RCC 7860 (cell line): ENCODE data around the gene ENPP5.
A peak's percentile ranks its signal among the peaks of the same experiment; 100 is the strongest.

Experiments
- DNase-seq: peaks from one replicate; pipeline ENCODE4 v3.0.0-alpha.2; 2015; ENCODE audit warnings: low spot score
- FAIRE-seq: peaks from 2 replicates; lab custom pipeline; 2012; peaks lifted over from hg19 to GRCh38; lab: Jason Lieb, UNC

Gene ENPP5, protein sequence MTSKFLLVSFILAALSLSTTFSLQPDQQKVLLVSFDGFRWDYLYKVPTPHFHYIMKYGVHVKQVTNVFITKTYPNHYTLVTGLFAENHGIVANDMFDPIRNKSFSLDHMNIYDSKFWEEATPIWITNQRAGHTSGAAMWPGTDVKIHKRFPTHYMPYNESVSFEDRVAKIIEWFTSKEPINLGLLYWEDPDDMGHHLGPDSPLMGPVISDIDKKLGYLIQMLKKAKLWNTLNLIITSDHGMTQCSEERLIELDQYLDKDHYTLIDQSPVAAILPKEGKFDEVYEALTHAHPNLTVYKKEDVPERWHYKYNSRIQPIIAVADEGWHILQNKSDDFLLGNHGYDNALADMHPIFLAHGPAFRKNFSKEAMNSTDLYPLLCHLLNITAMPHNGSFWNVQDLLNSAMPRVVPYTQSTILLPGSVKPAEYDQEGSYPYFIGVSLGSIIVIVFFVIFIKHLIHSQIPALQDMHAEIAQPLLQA

DNA sequence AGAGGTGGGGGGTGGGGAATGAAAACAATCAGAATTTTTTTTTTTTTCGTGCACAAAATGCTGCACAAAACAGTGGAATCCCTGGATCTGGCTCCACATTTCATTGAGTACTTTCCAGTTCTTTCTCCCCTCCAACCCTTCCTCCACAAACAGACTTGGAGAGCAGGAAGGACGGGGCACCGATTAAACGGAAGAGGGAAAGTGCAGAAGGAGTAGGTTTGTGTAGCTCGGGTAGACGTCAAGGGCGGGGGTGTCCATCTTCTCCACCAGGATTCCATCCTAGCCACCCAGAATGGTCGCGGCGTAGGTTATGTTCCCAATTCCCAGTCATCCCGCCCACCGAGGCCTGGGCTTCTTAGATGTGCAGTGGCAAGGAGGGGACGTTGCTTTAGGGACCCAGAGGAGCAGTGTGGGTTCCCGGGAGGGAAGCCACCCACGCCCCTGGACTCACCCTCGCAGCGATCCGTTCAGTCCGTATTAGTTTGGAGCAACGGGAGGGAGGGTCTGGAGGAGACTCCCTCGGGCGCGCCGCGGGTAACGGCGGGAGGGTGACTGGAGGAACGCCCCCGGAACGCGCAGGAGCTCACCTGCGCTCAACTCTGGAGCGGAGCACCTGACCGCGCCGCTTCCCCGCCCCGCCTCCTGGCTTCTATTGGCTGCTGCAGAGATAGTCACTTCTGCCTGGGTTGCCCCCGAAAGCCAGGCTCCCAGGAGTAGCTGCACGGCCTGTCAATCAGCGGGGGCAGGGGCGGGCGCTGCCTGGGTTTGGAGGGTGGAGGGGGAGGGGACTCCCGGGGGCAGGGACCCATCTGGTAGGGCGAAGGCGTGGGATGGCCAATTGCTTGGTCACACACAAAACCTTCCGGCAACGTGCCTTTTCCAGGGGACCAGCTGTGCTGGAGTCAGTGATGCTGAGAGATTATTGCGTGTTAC lies at the start of gene ENPP5:
Gene ENPP5 (minus strand): TSS at position 624 of the 933 bp plus-strand sequence. CDS start 2,718 bp downstream, outside the sequence.
- FAIRE-seq (no peak), DNase-seq (no peak)

DNA sequence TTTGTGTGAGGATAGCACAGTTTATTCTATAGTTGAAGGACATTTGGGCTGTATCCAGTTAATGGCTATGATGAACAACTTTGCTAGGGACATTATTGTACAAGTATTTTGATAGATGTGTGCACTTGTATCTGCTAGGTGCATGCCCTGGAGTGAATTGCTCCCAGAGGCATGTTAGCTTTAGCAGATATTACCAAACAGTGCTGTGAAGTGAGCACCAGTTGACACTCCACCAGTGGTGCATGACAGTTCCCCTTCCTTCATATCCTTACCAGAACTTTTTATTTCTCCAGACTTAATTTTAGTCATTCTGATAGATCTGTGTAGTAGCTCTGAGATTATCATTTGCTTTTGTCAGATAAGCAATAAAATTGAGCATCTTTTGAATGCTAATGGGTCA lies 48.9 kb upstream of the ENPP5 start:
- no peak for FAIRE-seq
- no peak for DNase-seq

DNA sequence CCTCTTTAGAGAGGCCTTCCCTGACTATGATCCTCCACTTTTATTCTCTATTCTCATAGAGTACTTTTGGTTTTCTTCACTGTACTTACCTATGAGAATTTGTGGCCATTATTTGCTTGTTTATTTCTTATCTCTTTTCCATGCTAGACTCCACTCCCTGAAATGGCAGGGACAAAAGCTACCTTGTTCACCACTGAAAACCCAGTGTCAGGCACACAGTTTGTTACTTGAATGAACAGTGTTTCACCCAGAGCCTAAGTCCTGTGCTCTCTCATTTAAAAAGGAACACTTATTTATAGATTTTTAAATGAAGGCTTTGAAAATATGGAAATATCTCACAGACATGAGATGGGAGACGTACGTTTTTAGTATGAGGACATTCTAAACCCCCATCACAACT lies 47.7 kb upstream of the ENPP5 start:
- FAIRE-seq (no peak), DNase-seq (no peak)

DNA sequence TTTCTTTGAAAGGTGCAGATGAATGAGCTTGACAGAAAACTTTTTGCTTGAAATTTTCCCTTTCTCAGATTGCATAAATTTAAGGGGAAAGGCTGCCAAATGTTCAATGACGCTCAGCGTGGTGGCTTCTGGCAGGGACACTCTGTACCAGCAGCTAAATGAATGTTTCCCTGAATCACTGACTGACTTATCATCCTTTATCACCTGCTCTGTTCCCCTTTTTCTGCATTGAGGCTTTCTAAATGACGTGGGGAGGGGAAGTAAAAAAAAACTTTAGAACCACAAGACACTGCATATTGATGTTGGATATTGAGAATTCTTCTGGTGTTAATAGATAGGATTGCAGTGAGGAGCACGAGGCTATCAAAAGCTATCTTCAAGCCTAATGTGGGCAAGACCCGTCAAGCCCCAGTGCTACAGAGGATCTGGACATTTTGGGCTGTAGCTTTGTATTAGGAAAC lies 46.9 kb upstream of the ENPP5 start:
- DNase-seq (no peak), FAIRE-seq (no peak)

DNA sequence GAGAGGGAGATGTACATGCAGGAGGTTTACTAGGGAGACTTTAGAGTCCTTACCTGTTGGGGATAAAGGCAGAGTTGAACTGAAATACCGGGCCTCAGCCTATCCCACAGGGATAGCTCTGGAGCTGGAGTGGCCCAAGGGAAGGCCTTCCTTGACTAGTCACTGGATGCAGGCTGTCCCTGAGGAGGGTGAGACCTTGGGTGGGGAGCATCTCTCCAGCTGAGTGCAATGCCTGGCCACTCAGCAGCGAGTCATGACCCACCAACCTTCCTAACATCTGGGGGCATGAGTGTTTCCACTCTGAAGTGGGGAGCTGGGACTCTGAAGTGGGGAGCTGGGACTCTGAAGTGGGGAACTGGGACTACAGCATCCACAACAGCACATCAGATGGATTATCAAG lies 46.1 kb upstream of the ENPP5 start:
- DNase-seq (no peak), FAIRE-seq (no peak)

DNA sequence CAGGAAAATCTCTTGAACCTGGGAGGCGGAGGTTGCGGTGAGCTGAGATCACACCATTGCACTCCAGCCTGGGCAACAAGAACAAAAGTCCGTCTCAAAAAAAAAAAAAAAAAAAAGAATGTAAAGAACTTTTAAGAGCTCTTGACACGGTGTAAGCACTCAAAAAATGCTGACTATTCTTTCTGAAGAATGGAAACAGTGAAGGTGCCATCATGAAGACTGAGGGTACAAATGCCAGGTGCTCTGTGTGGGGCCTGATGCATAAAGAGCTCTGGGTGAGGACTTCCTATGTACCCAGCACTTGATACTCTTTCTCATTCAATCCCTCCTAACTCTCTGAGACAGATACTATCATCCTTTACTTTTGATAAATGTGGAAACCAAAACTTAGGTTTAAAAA lies 45.0 kb upstream of the ENPP5 start:
- DNase-seq (no peak), FAIRE-seq (no peak)

DNA sequence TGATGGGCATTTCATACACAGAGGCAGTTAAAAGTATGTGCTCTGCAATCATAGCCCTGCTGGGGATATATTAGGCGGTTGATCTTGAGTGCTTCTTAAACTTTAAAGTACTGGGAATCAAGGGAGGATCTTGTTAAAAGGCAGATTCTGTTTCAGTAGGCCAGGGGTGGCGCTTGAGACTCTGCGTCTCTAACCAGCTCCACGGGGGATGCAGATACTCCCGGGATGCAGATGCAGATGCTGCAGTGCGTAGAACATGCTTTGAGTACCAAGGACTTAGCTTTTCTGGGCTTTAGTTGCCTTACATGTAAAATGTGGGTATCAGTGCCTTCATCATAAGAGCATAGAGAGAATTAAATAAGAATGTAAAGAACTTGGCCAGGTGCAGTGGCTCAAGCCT lies 44.4 kb upstream of the ENPP5 start:
- no peak for FAIRE-seq
- no peak for DNase-seq

DNA sequence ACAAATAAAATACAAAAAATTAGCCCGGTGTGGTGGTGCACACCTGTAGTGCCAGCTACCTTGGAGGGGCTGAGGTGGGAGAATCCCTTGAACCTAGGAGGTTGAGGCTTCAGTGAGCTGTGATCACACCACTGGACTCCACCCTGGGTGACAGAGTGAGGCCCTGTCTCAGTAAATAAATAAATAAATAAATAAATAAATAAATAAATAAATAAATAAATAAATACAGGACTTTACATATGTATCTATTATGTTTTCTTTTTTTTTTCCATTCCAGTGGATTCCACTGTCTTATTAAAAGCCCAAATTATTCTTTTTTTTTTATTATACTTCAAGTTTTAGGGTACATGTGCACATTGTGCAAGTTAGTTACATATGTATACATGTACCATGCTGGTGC lies 41.1 kb upstream of the ENPP5 start:
- no peak for DNase-seq
- FAIRE-seq = no peak

DNA sequence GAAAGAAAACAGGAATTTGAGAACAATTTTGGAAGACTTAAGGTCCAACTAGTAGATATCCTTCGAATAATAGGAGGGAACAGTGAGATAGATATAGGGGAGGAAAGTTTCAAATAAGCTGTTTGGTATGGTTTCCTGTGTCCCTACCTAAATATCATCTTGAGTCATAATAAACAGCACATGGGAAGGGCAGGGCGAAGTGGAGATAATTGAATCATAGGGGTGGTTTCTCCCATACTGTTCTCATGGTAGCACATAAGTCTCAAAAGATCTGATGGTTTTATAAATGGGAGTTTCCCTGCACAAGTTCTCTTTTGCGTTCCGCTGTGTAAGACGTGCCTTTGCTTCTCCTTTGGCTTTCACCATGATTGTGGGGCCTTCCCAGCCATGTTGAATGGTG lies 39.5 kb upstream of the ENPP5 start:
- no peak for DNase-seq
- no peak for FAIRE-seq

DNA sequence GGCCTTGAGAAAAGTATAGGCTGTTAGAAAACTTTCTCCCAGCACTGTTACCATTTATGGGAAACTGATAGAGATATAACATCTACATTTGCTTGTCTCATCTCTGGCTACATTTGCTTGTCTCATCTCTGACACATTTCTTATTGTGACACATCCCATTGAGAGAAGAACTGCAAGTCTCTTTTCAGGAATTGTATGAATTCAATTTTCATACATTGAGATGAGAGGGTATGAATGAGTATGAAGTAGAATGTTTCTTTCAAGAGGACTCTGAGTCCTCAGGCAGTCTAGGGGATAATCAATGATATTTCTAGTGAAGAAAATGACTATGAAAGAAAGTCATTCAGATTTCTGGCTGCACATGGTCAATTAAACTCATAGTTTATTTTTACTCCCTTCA lies 37.5 kb upstream of the ENPP5 start:
- no peak for DNase-seq
- FAIRE-seq = no peak

DNA sequence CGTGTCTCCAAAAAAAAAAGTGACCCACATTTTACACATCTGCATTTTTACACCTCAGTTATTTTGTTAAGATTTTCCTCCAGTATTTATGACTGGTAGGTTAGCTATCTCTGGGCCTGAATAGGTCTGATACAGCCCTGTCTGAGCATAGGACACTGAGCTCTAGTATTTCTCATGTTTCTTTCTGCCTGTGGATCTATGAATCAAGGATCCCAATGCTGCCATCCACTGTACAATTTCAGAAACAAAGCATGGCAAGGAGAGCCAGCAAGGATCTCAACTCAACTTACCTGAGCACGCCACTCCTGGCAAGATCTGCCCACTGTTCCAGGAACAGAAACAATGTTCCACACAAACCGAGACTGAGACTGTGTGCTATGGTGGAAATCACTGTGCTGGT lies 36.4 kb upstream of the ENPP5 start:
- DNase-seq = no peak
- FAIRE-seq = no peak

DNA sequence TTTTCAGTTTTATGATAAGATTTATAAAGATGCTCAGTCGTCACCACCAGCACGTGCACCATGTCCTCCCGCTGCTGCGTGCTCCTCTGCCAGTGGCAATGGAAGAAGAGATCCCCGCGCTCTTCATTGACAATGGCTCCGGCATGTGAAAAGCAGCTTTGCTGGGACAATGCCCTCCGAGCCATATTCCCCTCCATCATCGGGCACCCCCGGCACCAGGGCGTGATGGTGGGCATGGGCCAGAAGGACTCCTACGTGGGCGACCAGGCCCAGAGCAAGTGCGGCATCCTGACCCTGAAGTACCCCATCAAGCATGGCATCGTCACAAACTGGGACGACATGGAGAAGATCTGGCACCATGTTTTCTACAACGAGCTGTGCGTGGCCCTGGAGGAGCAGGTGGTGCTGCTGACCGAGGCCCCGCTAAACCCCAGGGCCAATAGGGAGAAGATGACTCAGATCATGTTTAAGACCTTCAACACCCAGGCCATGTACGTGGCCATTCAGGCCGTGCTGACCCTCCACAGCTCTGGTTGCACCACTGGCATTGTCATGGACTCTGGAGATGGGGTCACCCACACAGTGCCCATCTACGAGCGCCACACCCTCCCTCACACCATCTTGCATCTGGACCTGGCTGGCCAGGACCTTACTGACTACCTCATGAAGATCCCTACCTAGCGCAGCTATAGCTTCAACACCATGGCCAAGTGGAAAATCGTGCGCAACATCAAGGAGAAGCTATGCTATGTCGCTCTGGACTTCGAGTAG lies 34.3 kb upstream of the ENPP5 start:
- FAIRE-seq (no peak), DNase-seq (no peak)

DNA sequence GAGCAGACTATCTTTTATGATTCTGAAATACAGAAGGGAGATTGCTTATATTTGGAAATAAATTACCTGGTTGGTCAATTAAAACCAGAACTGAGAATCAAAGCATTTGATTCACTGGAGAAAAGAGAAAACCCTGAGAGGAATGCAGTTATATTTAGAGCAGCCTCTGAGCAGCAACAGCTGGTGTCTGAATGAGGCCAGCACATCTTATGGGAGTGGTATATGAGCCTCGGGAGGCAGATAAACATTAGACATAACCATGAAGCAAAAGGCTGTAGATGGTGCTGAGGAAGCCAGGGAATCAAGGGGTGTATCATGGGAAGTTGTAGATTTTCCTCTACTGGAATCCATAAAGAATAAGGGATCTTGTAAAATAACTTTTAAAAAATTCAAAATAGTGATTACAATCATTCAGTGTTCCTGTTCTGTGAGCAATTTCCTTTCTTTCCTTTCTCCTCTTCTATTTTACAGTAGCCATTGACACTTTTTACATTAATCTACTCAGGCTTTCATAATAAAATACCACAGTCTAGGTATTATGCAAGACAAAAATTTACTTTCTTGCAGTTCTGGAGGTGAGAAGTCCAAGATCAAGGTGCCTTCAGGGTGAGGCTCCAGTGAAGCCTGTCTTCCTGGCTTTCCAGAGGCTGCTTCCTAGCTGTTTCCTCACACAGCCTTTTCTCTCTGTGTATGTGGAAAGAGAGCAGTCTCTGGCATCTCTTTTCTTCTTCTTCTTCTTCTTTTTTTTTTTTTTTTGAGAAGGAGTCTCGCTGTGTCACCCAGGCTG lies 32.8 kb upstream of the ENPP5 start:
- FAIRE-seq (no peak), DNase-seq (no peak)

DNA sequence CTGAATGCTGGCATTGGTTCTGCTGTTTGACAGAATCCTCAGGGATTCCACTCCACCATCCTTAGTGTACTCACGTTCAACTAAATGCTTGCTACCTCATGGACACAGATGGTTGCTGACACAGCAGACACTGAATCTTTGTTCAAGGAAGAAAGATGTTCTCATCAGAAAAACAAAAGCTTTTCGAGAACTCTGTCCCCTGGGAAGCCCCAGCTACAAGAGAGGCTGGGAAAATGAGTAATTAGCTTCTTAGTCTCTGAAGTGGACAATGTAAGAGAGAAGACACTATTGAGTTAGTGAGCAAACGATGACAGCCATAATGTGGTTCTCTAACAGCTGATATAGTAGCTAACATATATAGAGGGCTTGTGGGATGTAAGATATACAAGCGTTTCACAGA lies 30.9 kb upstream of the ENPP5 start:
- DNase-seq = no peak
- no peak for FAIRE-seq

DNA sequence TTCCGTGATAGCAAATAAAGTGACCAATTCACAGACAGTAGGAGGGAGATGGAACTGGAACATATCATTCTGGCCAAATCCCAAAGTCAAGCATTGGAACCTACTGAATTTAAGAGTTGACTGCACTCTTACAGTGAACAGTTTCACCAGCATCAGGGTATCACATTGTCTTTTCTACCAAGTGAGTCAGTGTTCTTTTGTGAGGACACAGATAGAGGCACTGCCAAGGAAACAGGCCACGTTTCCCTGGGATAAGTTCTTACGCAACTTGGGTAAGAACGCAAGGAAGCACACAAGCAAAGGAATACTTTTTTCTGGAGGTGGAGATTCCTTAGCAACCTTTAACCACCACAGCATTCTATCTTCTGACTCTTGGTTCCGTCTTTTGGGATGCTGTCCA lies 28.6 kb upstream of the ENPP5 start:
- FAIRE-seq (no peak), DNase-seq (no peak)

DNA sequence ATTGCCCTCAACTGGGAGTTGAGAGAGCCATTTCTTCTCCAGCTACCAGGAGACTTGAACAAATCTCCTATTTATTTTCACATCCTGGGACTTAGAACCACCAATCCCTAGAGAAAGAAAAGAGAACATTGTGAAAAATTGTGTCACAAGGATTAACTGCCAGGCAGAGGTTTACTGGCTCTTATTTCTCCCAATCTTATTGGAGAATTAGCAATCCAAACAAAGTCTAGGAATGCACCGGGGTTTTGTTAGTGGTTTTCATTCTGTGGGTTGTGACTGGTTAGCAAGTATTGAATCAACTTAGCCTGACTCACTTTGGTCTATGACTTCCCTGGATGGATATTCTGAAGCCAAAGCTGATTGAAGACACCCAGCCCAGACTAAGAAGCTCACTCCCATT lies 21.2 kb upstream of the ENPP5 start:
- DNase-seq = peak; percentile 26
- no peak for FAIRE-seq

DNA sequence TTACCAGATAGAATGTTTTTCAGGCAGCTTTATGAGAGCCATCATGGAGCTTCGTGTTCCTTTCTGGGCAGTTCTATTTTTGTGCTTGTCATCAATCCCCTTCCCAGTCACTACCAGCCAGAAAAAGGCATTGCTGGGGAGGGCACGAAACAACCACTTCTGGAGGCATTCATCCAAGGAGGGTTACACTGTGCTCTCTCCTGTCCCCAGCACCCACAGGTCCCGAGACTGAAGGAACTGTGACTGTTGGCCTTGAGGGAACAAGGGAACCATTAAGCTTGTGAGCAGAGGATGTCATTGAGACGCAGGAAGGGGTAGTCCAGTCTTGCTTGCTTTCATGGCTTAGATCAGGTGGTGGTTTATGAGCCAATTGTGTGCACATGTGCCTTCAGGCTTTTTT lies 20.1 kb upstream of the ENPP5 start:
- DNase-seq (no peak), FAIRE-seq (no peak)

DNA sequence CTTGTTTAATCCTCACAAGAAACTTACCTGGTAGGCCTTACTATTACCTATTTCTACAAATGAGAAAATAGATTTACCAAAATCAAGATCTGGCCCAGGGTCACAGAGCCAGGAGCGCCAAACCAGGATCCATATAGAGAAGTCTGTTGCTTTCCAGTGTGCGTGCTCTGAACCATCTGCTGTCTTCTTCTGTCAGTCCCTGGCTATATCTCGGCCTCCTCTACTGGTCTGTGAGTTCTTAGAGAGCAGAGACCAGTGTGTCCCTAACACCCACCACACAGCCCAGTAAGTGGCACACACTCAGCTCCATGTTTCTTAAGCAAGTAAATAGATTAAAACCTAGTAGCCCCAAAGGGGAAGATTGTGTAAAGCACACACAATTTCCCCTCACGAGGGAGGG lies 18.9 kb upstream of the ENPP5 start:
- DNase-seq (no peak), FAIRE-seq (no peak)

DNA sequence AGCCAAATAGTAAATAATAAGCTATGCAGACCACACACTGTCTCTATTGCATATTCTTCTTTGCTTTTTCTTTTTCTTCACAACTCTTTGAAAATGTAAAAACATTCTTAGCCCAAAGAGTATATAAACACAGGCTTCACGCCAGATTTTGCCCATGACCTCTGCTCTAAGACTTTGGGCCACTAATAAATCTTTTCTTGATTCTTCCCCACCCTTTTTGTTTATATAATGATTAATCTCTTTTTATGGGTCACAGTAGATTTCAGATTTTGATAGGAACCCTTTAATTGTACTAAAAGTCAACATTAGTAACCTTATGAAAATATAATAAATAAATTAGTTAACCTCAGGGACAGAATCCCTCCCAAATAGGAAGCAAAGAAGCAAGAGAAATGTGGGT lies 15.8 kb upstream of the ENPP5 start:
- DNase-seq (no peak), FAIRE-seq (no peak)

DNA sequence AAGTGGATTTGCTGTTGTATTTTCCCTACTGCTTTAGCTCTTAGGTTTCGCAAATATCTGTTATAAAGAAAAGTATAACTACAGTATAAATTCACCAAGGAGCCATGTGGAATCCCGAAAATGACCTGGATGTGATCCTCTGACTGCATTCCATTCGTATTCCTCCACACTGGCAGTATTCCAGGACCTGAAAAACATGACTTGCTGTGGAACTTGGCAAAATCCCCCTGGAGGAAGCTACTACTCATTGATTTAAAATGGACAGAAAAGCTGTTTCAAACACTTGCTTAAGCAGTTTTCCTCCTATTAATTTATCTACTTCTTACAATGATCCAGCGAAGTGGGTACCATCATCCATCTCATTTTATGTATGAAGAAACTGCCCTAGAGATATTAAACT lies 13.3 kb upstream of the ENPP5 start:
- DNase-seq = peak; percentile 27
- FAIRE-seq = no peak
